ENCODE data around the gene GET4.
"Not testable (repeated sequence)": the region's sequence is repeated elsewhere in the genome, so short reads cannot be mapped to it uniquely, and the experiment has no call there.

The GET4 gene

GRCh38 chr7:844514-844913 is 31.8 kb upstream of the GET4 start:
- no peak for DNase-seq (ENCODE audit: low spot score)
- in situ Hi-C loops (cut with MboI; ENCODE audit: low pct_unique_long_range_greater_than_20kb, low sequenced_read_pairs, unreplicated experiment): no loop called here
- no peak for TF ChIP-seq CTCF (IDR thresholded peaks at IDR 0.05; ENCODE audit: extremely low read depth, insufficient read depth, missing control alignments)

GRCh38 chr7:845091-845490 is 31.3 kb upstream of the GET4 start:
- in situ Hi-C loops (cut with MboI; ENCODE audit: low pct_unique_long_range_greater_than_20kb, low sequenced_read_pairs, unreplicated experiment): no loop called here
- no peak for TF ChIP-seq CTCF (IDR thresholded peaks at IDR 0.05; ENCODE audit: extremely low read depth, insufficient read depth, missing control alignments)
- DNase-seq (ENCODE audit: low spot score): no peak

- in situ Hi-C loops (cut with MboI; ENCODE audit: low pct_unique_long_range_greater_than_20kb, low sequenced_read_pairs, unreplicated experiment): no loop called here
- TF ChIP-seq CTCF (IDR thresholded peaks at IDR 0.05; ENCODE audit: extremely low read depth, insufficient read depth, missing control alignments): no peak
- DNase-seq (ENCODE audit: low spot score): no peak
Observed at GRCh38 chr7:845731-846130, 30.6 kb upstream of the GET4 start.

GRCh38 chr7:846958-847650 is 29.2 kb upstream of the GET4 start:
- DNase-seq (ENCODE audit: low spot score); in situ Hi-C loops (cut with MboI; ENCODE audit: low pct_unique_long_range_greater_than_20kb, low sequenced_read_pairs, unreplicated experiment): not testable (repeated sequence)

GRCh38 chr7:847728-848127 is 28.6 kb upstream of the GET4 start:
- DNase-seq (ENCODE audit: low spot score); in situ Hi-C loops (cut with MboI; ENCODE audit: low pct_unique_long_range_greater_than_20kb, low sequenced_read_pairs, unreplicated experiment): not testable (repeated sequence)

- TF ChIP-seq CTCF (IDR thresholded peaks at IDR 0.05; ENCODE audit: extremely low read depth, insufficient read depth, missing control alignments): no peak
- in situ Hi-C loops (cut with MboI; ENCODE audit: low pct_unique_long_range_greater_than_20kb, low sequenced_read_pairs, unreplicated experiment): no loop called here
Observed at GRCh38 chr7:849145-849544, 27.2 kb upstream of the GET4 start.

GRCh38 chr7:849781-850180 is 26.6 kb upstream of the GET4 start:
- DNase-seq (ENCODE audit: low spot score): no peak
- in situ Hi-C loops (cut with MboI; ENCODE audit: low pct_unique_long_range_greater_than_20kb, low sequenced_read_pairs, unreplicated experiment): no loop called here
- no peak for TF ChIP-seq CTCF (IDR thresholded peaks at IDR 0.05; ENCODE audit: extremely low read depth, insufficient read depth, missing control alignments)

More at GRCh38 chr7:849145-849544, 27.2 kb upstream of the GET4 start:
- DNase-seq (ENCODE audit: low spot score): no peak

GRCh38 chr7:851204-851603 is 25.1 kb upstream of the GET4 start:
- DNase-seq (ENCODE audit: low spot score): no peak
- no peak for TF ChIP-seq CTCF (IDR thresholded peaks at IDR 0.05; ENCODE audit: extremely low read depth, insufficient read depth, missing control alignments)
- in situ Hi-C loops (cut with MboI; ENCODE audit: low pct_unique_long_range_greater_than_20kb, low sequenced_read_pairs, unreplicated experiment): no loop called here
